ENCODE measurements around the gene SCLT1. TPM values are rescaled to one million over a fixed set of nuclear protein-coding genes. Genes with fewer than 3 reads are reported as not detected.

SCLT1 gene
- total and polyA plus RNA-seq, 2 of the 13 experiments (the other 11 are each of a cell fraction or from before 2014, with no cell fraction given): 1.5 to 8.7 TPM

DNA sequence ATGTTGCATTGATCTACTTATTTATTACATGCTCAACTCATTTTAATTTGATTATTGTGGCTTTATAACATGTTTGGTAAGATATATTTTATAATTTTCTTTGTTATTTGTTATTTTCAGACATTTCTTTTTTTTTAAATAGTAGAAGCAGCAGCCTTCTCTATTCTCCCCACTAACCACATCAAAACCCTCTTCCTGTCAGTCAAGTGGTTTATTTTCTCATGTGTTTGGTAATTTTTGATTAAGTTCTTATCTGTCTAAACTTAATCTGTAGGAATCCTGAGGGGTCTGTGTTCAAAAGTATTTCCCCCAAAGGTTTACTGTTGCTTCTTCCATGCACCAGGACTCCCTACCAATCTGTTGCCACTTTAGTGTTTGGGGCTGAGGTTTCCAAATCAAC lies 131.9 kb downstream of the SCLT1 start (continued):
- TF ChIP-seq ZNF407 (CRISPR knock-in tag; IDR thresholded peaks at IDR 0.05; ENCODE audit: not compliant biosample characterization) (no peak), ZNF274 (CRISPR knock-in tag; IDR thresholded peaks at IDR 0.05) (no peak), RERE (CRISPR knock-in tag; IDR thresholded peaks at IDR 0.05; ENCODE audit: low read depth) (no peak)

Measured in HepG2 (cell line).